H1 (cell line): Measurements from ENCODE around the gene PRRG2. TPM values are rescaled to one million over a fixed set of nuclear protein-coding genes. Genes with fewer than 3 reads are reported as not detected.
A peak's percentile ranks its signal among the peaks of the same experiment; 100 is the strongest.

Source experiments
- CTCF ChIA-PET: fragments of 300-600 bp; sonication (Branson Sonifier 250); formaldehyde crosslinking; loops from one replicate; lab custom pipeline; 2021; ENCODE audit not compliant: partially characterized antibody; lab: Charles Lee
- POLR2A ChIA-PET: fragments of 300-600 bp; sonication (Branson Sonifier 250); formaldehyde crosslinking; loops from one replicate; lab custom pipeline; 2021; ENCODE audit warnings: inconsistent platforms; ENCODE audit not compliant: partially characterized antibody; lab: Charles Lee
- DNase-seq, 2 experiments: peaks; one replicate each; pipeline versions ENCODE4 v3.0.0 to v3.0.0-alpha.2; 2010 to 2022; ENCODE audit warnings: low spot score in 2 of 2, low read depth in 1 of 2, mixed read lengths in 1 of 2
- FAIRE-seq: peaks from 2 replicates; lab custom pipeline; 2011; peaks lifted over from hg19 to GRCh38; lab: Jason Lieb, UNC
- H2AFZ ChIP-seq: 2 replicates; pipeline ENCODE4 v1.8.1; 2012; ENCODE audit warnings: low read length, inconsistent platforms
- H2AK5ac ChIP-seq: 2 replicates; pipeline ENCODE4 v1.6.1; 2013; ENCODE audit warnings: low read depth, low read length
- H2BK120ac ChIP-seq: replicated peaks from 2 replicates; pipeline ENCODE3; 2013; ENCODE audit warnings: low read depth, low read length, inconsistent platforms
- H2BK12ac ChIP-seq: 2 replicates; pipeline ENCODE4 v1.6.1; 2013; ENCODE audit warnings: low read depth, low read length
- H2BK15ac ChIP-seq: 2 replicates; pipeline ENCODE4 v1.6.1; 2013; ENCODE audit warnings: low read length
- H2BK20ac ChIP-seq: 2 replicates; pipeline ENCODE4 v1.6.1; 2013; ENCODE audit warnings: low read length
- H2BK5ac ChIP-seq: 2 replicates; pipeline ENCODE4 v1.6.1; 2013; ENCODE audit warnings: low read depth, low read length
- H3K14ac ChIP-seq: 2 replicates; pipeline ENCODE4 v1.6.1; 2013; ENCODE audit warnings: inconsistent platforms; ENCODE audit not compliant: insufficient read length
- H3K18ac ChIP-seq: 2 replicates; pipeline ENCODE4 v1.6.1; 2013; ENCODE audit warnings: low read length; ENCODE audit errors: extremely low read depth
- H3K23ac ChIP-seq: 2 replicates; pipeline ENCODE4 v1.6.1; 2013; ENCODE audit warnings: inconsistent platforms; ENCODE audit not compliant: insufficient read length
- H3K23me2 ChIP-seq: 2 replicates; pipeline ENCODE4 v1.6.1; 2013; ENCODE audit warnings: low read depth, low read length
- H3K27ac ChIP-seq: 2 replicates; pipeline ENCODE4 v1.6.1; 2011; ENCODE audit warnings: low read depth, low read length, inconsistent platforms
- H3K27me3 ChIP-seq, 4 experiments: replicated peaks in 1 of 4; 1 replicate in 1 of 4; 2 replicates in 3 of 4; pipeline versions ENCODE4 v1.6.1 to v1.8.1; 2011 to 2013; ENCODE audit warnings: low read length in 3 of 4, mild to moderate bottlenecking in 3 of 4, inconsistent platforms in 2 of 4, mixed read lengths in 2 of 4, moderate library complexity in 1 of 4; ENCODE audit not compliant: control insufficient read depth in 3 of 4, insufficient read depth in 3 of 4; ENCODE audit errors: extremely low read depth in 1 of 4
- H3K36me3 ChIP-seq, 4 experiments: 2 replicates each; pipeline versions ENCODE4 v1.6.1 to v1.8.1; 2011 to 2013; ENCODE audit warnings: mild to moderate bottlenecking in 4 of 4, low read length in 3 of 4, moderate library complexity in 2 of 4, control low read depth in 1 of 4, inconsistent platforms in 1 of 4; ENCODE audit not compliant: insufficient read depth in 4 of 4, control insufficient read depth in 2 of 4
- H3K4ac ChIP-seq: replicated peaks from 2 replicates; pipeline ENCODE3; 2013; ENCODE audit warnings: low read length, low read depth, mixed read lengths, inconsistent platforms; ENCODE audit not compliant: insufficient read length
- H3K4me1 ChIP-seq, 4 experiments: replicated peaks in 1 of 4; 1 replicate in 1 of 4; 2 replicates in 3 of 4; pipeline versions ENCODE4 v1.6.1 to v1.8.1; 2011 to 2013; ENCODE audit warnings: low read length in 3 of 4, inconsistent platforms in 2 of 4, mixed read lengths in 1 of 4; ENCODE audit not compliant: insufficient read depth in 4 of 4, control insufficient read depth in 3 of 4
- H3K4me2 ChIP-seq, 2 experiments: 2 replicates each; pipeline versions ENCODE4 v1.6.1 to v1.8.1; 2011 to 2013; ENCODE audit warnings: low read depth in 2 of 2, low read length in 2 of 2, control low read depth in 1 of 2, inconsistent platforms in 1 of 2, mild to moderate bottlenecking in 1 of 2; ENCODE audit not compliant: insufficient read depth in 1 of 2
- H3K4me3 ChIP-seq, 4 experiments: fragments of 200-600, 300-600 bp in 1 of 4; sonication (generic), shearing (Covaris generic), sonication (Bioruptor Twin) in 1 of 4; 2 replicates each; pipeline versions ENCODE4 v1.5.1 to v1.8.1; 2011 to 2016; ENCODE audit warnings: low read length in 4 of 4, low read depth in 3 of 4, control low read depth in 2 of 4, inconsistent platforms in 2 of 4, mild to moderate bottlenecking in 2 of 4, mixed read lengths in 1 of 4, moderate library complexity in 1 of 4; ENCODE audit not compliant: insufficient read depth in 2 of 4; ENCODE audit errors: extremely low read depth in 1 of 4
- H3K56ac ChIP-seq: replicated peaks from 2 replicates; pipeline ENCODE3; 2013; ENCODE audit warnings: low read depth, mild to moderate bottlenecking, mixed read lengths, low read length, inconsistent platforms; ENCODE audit not compliant: insufficient read length
- H3K79me1 ChIP-seq: 2 replicates; pipeline ENCODE4 v1.6.1; 2013; ENCODE audit warnings: low read depth, low read length, control low read depth
- H3K79me2 ChIP-seq, 2 experiments: 2 replicates each; pipeline versions ENCODE4 v1.6.1 to v1.8.1; 2012 to 2013; ENCODE audit warnings: low read length in 2 of 2, mild to moderate bottlenecking in 2 of 2, inconsistent platforms in 1 of 2; ENCODE audit not compliant: insufficient read depth in 2 of 2, control insufficient read depth in 1 of 2
- H3K9ac ChIP-seq, 4 experiments: replicated peaks in 1 of 4; 1 replicate in 1 of 4; 2 replicates in 3 of 4; pipeline versions ENCODE4 v1.6.1 to v1.8.1; 2011 to 2013; ENCODE audit warnings: low read depth in 3 of 4, low read length in 3 of 4, control low read depth in 2 of 4, mild to moderate bottlenecking in 2 of 4, moderate library complexity in 2 of 4, inconsistent platforms in 1 of 4; ENCODE audit errors: extremely low read depth in 1 of 4
- H3K9me3 ChIP-seq, 2 experiments: 2 replicates each; pipeline versions ENCODE4 v1.6.1 to v1.8.1; 2012 to 2013; ENCODE audit warnings: mild to moderate bottlenecking in 2 of 2, moderate library complexity in 2 of 2, control low read depth in 1 of 2, inconsistent platforms in 1 of 2, low read depth in 1 of 2, low read length in 1 of 2, mixed read lengths in 1 of 2; ENCODE audit not compliant: insufficient read depth in 2 of 2
- H4K20me1 ChIP-seq, 2 experiments: replicated peaks in 1 of 2; 2 replicates each; pipeline versions ENCODE3 to v1.8.1; 2011 to 2013; ENCODE audit warnings: inconsistent platforms in 2 of 2, low read length in 2 of 2, mild to moderate bottlenecking in 1 of 2; ENCODE audit not compliant: insufficient read depth in 2 of 2, control insufficient read depth in 1 of 2
- H4K5ac ChIP-seq: 2 replicates; pipeline ENCODE4 v1.6.1; 2013; ENCODE audit warnings: low read length, low read depth, mixed read lengths, inconsistent platforms; ENCODE audit not compliant: insufficient read length
- H4K8ac ChIP-seq: 2 replicates; pipeline ENCODE4 v1.8.0; 2013; ENCODE audit warnings: mild to moderate bottlenecking, moderate library complexity, low read length, inconsistent platforms; ENCODE audit not compliant: insufficient read depth; ENCODE audit errors: extremely low read depth
- H4K91ac ChIP-seq: replicated peaks from 2 replicates; pipeline ENCODE3; 2013; ENCODE audit warnings: low read length, mixed read lengths, inconsistent platforms; ENCODE audit not compliant: insufficient read length
- ASH2L ChIP-seq: fragments of 200-600, 300-600 bp; sonication (generic); IDR thresholded peaks from one replicate; pipeline ENCODE4 v1.7.1; 2017; ENCODE audit warnings: low read length
- CBX8 ChIP-seq: fragments of 300-800, 300-1000 bp; sonication (generic); IDR thresholded peaks from 2 replicates; pipeline ENCODE4 v1.7.1; 2016; ENCODE audit warnings: low read depth, low read length, borderline replicate concordance
- CHD2 ChIP-seq: IDR thresholded peaks from 2 replicates; pipeline ENCODE4 v1.6.1; 2012; ENCODE audit warnings: low read length, improper control_type of control experiment
- EP300 ChIP-seq, 2 experiments: IDR thresholded peaks; 1 replicate in 1 of 2; 2 replicates in 1 of 2; pipeline ENCODE4 v1.6.1; 2011 to 2012; ENCODE audit warnings: low read depth in 2 of 2, low read length in 2 of 2, mild to moderate bottlenecking in 2 of 2, borderline replicate concordance in 1 of 2, inconsistent platforms in 1 of 2, moderate library complexity in 1 of 2
- HDAC6 ChIP-seq: IDR thresholded peaks from one replicate; pipeline ENCODE4 v1.7.1; 2012; ENCODE audit warnings: low read depth, mild to moderate bottlenecking, inconsistent platforms, low read length, moderate library complexity
- KDM5A ChIP-seq: fragments of 200-600 bp; IDR thresholded peaks from 2 replicates; pipeline ENCODE4 v1.7.1; 2012; ENCODE audit warnings: mild to moderate bottlenecking, low read length, inconsistent platforms, mixed read lengths
- RAD21 ChIP-seq, 2 experiments: IDR thresholded peaks in 1 of 2; conservative IDR thresholded peaks in 1 of 2; 2 replicates each; pipeline ENCODE4 v1.6.1; 2011; ENCODE audit warnings: low read depth in 2 of 2, low read length in 2 of 2, improper control_type of control experiment in 1 of 2, inconsistent platforms in 1 of 2, mild to moderate bottlenecking in 1 of 2, moderate library complexity in 1 of 2
- SIRT6 ChIP-seq: IDR thresholded peaks from one replicate; pipeline ENCODE4 v1.7.1; 2012; ENCODE audit warnings: low read length, inconsistent platforms
- TEAD4 ChIP-seq: IDR thresholded peaks from 2 replicates; pipeline ENCODE4 v1.6.1; 2012; ENCODE audit warnings: low read depth, low read length, inconsistent platforms, mixed read lengths
- YY1 ChIP-seq: IDR thresholded peaks from 2 replicates; pipeline ENCODE4 v1.6.1; 2011; ENCODE audit warnings: low read depth, mild to moderate bottlenecking, low read length
- WGBS, 2 experiments: shearing (Covaris generic) in 1 of 2; methylation state at CpG; one replicate each; pipeline versions ENCODE4 v1.1.6 to v1.1.7; 2013 to 2015; ENCODE audit warnings: low lambda C conversion rate in 2 of 2, mixed read lengths in 2 of 2, inconsistent platforms in 1 of 2, low coverage in 1 of 2, missing lambda C conversion rate in 1 of 2; ENCODE audit not compliant: insufficient replicate concordance in 2 of 2, insufficient coverage in 1 of 2, insufficient read length in 1 of 2; ENCODE audit errors: extremely low coverage in 1 of 2, missing lambda C conversion rate in 1 of 2; 5-methylcytosine and 5-hydroxymethylcytosine counted together
- polyA plus RNA-seq, 7 experiments: library from polyadenylated mRNA; depleted of rRNA in 3 of 7; stranded (reverse) in 5 of 7; unstranded in 2 of 7; fragments of >200 nt in 5 of 7; fragments of 200-250 nt in 2 of 7; gene quantifications; 1 replicate in 5 of 7; 2 replicates in 1 of 7; 4 replicates in 1 of 7; pipeline versions ENCODE4 v1.2.1 to v1.2.3, GENCODE V29; 2011 to 2013; ENCODE audit warnings: missing spikeins in 2 of 7, mixed read lengths in 2 of 7
- total RNA-seq: library from RNA; stranded (reverse); fragmentation: NEBNext Ultra II Directional; extraction: Animal tissue kit (Norgen Biotek cat#: 25700); gene quantifications from 2 replicates; pipeline ENCODE4 v1.2.1, GENCODE V29; 2021
- TF ChIP-seq, protein P1 (sequence below): IDR thresholded peaks from 2 replicates; pipeline ENCODE4 v1.6.1; 2012; ENCODE audit warnings: inconsistent platforms

PRRG2 gene
- total and polyA plus RNA-seq, 2 of the 8 experiments (the other 6 are each of a cell fraction or from before 2014, with no cell fraction given), result 4.1 to 5.6 TPM

DNA sequence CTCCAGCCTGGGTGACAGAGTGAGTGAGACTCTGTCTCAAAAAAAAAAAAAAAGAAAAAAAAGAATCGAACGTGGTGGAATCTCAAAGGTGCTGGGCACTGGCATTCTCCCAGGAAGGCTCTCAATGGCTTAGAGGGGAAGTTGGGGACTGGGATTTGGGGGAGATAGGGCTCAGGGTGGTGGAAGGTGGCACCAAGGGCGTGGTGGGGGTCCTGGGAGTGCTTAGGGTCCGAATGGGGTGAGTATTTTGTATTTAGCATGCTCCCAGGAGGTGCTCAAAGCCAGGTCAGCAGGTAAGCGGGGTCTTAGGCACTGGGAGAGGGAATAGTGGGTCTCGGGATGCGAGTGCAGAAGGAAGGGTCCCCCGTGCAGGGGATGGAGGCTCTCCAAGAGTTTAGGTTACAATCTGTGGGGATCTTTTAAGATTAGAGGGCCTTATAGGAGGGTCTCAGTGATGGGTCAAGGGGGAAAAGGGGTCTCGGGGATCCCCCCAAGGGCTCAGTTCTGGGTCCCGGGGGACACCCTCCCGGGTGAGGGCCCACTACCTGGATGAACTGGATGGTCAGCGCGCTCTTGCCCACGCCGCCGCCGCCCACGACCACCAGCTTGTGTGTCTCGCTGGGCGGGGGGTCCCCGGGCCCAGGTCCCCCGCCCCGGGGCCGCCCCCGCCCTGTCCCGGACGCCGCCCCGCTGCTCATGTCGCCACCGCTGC, 58.4 kb downstream of the PRRG2 start:
- Histone ChIP-seq H3K14ac (no peak overlapping the region), H3K56ac (no peak overlapping the region), H4K5ac (no peak overlapping the region), H3K9me3 (no peaks in the 10 kb centered on the region), H3K23me2 (peaks cover 7% of the 10 kb centered on the region), H3K79me1 (peaks cover 12% of the 10 kb centered on the region), H3K36me3 (no peaks in the 10 kb centered on the region), H2BK5ac (no peak overlapping the region), H4K20me1 (peaks cover 3 to 14% of the 10 kb centered on the region in 2 experiments), H2BK20ac (no peak overlapping the region; the same call in 1 of the 2 replicates), H3K23ac (no peak overlapping the region), H3K4me1 (peaks cover 2 to 25% (median 15%) of the 10 kb centered on the region in 4 experiments), H3K4me3 (peak overlapping the region; percentile 36 to 70 (median 38)), H3K4ac (no peak overlapping the region), H2AK5ac (no peak overlapping the region), H4K91ac (peak overlapping the region; percentile 5), H4K8ac (no peak overlapping the region), H2BK15ac (no peak overlapping the region), H2BK120ac (no peak overlapping the region), H3K9ac (no peak overlapping the region; a peak in 2 of 7 replicates), H3K27ac (no peak overlapping the region), H3K27me3 (no peaks in the 10 kb centered on the region), H3K18ac (no peak overlapping the region; the same call in 1 of the 2 replicates), H2BK12ac (0 out of 2 replicates have a peak overlapping the region, but pooled peaks have one; percentile 50), H2AFZ (no peak overlapping the region), H3K79me2 (peaks cover 10 to 24% of the 10 kb centered on the region in 2 experiments), H3K4me2 (peak overlapping the region; percentile 69 to 87)
- CTCF ChIA-PET, result interaction anchor here (1.0 to 1.9 kb wide), 5 partner anchors 8 to 39 kb away, joined by 3 to 9 read pairs (median 4); no protein-coding TSS in a partner anchor
- no peak for DNase-seq
- no peak for FAIRE-seq
- WGBS, 2 experiments, result 20% methylated on average over 12 of the region's 31 CpGs; no CpG with 5 or more reads in 1 of the 2 experiments
- POLR2A ChIA-PET, result interaction anchor here (0.6 to 50.7 kb wide), 18 partner anchors 9 to 237 kb away, joined by 3 to 840 read pairs (median 4); partner anchors contain the start of genes BCL2L12, CPT1C, IRF3 and NOSIP
- TF ChIP-seq YY1 (no peak), RAD21 (IDR thresholded peaks at IDR 0.05 in 1 of 2, conservative IDR thresholded peaks at IDR 0.05 in 1 of 2; ENCODE audit: low read depth in 2 of 2, low read length in 2 of 2) (no peak), SIRT6 (no peak), KDM5A (no peak), EP300 (IDR thresholded peaks at IDR 0.05; ENCODE audit: borderline replicate concordance in 1 of 2, low read depth in 2 of 2, low read length in 2 of 2) (no peak), ASH2L (no peak), TEAD4 (no peak), HDAC6 (no peak), CHD2 (no peak), CBX8 (no peak)
- TF ChIP-seq, protein P1, sequence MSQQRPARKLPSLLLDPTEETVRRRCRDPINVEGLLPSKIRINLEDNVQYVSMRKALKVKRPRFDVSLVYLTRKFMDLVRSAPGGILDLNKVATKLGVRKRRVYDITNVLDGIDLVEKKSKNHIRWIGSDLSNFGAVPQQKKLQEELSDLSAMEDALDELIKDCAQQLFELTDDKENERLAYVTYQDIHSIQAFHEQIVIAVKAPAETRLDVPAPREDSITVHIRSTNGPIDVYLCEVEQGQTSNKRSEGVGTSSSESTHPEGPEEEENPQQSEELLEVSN, result no peak
